Activated T-cell treated with anti-CD3 and anti-CD28 coated beads, Interleukin-2, amount 50 U/mL, for 1 hour (primary cell): Measurements from ENCODE around the gene AMBRA1.

Experiments
- DNase-seq: peaks from one replicate; pipeline ENCODE4 v3.0.0-alpha.2; 2020

Gene AMBRA1

DNA sequence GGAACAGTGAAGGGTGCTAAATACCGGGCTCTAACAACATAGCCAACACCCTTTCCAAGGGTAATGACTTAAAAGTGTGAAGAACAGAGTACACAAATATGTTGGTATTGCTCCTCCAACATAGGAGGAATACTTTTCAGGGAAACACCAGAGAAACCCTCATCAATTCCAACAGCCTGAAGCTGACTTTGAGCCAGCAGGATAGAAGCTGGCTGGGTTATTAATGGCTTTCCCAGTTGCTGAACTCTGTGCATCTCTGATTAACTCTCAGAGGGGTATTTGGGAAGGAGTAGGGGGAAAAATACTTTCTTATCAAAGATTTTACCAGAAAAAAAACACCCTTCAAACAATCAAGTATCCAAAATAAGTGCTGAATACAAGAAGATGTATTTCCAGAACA, 95.6 kb downstream of the AMBRA1 start:
- no peak for DNase-seq

DNA sequence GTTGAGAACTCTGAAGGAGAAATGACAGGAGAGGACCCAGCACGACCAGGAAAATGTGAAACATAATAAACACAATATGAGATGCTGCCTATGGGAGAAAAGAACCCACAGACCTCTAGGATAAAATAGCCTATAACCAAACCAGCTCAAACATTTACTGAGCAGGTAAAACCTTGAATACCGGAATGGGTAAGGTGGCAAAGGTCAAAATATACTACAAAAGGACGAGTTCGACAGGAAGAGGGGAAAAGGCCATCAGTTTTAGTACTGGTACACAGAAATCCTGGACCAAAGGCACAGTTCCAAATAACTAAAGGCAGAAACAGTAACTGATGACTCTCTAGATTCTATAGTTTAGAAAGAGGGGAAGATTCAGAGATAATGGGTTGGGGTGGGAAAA, 96.3 kb downstream of the AMBRA1 start:
- DNase-seq: no peak

DNA sequence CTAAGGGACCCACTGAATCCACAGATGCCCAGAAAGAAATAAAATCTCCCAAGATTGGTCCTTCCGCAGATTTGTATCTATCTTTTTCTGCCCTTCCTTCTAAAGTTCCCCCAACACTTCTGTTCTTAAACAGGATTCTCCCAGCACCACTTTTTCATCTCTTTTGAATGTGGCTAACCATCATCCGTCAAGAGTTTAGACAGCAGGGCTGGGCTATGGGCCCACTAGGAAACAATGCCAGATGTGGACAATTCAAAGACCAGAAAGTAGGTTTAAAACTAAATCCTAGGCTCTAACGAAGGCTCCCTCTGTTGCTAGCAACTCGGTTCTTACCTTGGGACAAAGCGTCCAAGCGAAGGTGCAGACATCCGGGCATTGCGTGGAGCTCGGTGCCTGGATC, 100.0 kb downstream of the AMBRA1 start:
- no peak for DNase-seq

DNA sequence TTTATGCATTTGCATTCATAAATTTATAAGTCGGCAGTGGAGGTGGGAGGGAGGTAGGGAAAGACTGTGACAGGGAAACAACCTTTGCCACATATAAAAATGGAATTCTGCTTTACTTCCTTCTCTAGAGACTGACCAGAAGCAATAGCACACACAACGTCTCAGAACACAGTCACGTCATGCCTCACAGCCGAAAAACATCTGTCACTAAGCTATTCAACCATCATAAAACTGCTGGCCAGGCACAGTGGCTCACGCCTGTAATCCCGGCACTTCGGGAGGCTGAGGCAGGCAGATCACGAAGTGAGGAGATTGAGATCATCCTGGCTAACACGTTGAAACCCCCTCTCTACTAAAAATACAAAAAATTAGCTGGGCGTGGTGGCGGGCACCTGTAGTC, 101.3 kb downstream of the AMBRA1 start:
- no peak for DNase-seq

DNA sequence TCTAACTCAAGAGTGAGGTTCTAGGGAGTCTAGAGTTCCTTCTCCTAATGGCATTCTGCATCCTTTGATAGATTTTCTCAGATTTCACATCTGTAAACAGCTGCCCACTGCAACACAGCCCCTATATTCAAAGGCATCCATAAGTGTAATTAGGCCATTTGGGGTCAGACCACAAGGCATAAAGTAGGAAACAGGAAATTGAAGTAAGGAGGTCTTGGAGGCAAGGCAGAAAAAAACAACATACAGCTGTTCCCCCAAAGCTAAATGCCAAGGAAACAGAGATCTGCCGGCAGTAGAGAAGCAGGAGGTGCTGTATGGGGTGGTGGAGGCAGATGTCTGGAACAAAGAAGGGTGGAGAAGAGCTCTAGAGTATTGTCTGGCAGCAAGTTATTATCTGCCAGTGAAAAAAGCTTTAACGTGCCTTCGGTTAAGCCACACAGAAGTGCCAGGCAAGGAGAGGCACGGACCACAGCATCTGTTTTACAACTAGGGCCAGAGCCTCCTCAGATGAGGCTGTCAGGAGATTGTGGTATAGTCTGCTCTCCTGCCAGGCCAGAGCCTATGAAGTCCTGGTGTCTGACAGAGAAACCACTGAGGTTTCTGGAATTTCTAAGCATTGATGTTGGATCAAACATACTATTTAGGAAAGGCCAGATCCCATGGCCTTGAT, 102.0 kb downstream of the AMBRA1 start:
- no peak for DNase-seq

DNA sequence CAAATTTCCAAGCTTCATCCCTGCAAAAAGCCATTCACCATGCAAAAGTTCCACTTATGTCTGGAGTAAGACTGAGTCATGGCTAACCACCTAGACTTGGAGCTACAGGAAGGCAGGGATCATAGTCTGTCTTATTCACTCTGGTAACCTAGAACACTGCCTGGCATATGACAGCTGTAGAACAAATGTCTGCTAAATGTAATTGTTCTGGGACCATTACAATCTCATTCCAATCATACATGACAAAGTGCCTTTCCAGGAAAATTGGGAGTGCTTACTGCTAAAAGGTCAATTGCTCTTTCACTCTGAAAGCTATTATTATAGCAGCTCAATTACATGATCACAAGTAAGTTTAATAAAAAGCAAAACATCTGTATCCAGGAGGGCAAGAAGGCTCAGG, 103.2 kb downstream of the AMBRA1 start:
- no peak for DNase-seq

DNA sequence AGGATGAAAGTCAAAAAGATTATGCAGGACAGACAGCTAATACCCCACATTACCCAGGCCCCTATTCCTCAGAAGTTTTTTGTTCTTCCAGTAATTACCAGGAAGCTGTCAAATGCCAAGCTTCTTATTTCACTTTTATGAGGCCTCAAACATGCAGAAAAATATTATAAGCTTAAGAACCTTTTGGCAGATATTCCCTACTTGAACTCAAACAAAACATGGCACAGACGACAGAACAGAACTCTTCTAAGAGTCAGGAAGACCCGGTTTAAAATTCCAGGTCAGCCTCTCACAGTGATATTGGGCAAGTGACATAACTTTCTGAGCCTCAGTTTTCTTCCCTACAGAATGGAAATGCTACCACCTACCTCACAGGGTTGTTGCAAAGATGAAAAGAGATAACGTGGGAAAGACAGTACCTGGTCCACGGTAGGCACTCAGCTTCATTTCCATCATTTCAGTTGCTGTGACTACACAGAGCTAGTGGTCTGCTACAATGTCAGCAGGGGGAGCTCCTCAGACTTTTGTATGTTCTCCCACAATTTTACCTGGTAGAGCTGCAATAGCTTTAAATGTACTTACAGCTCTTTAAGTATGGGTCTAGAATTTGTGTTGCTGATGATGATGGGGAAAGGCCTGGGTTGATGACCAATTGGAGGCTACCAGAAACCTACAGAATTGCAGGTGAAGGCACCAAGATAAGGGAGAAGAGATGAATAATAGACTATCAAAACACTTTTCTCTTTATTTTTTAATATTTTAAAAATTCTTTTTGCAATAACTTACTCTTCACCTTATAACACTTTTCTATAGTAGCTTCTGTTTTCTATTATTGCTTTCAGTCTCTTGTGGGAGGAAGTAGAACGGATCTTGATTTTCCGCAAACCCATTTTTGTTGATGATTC, 103.9 kb downstream of the AMBRA1 start:
- no peak for DNase-seq

DNA sequence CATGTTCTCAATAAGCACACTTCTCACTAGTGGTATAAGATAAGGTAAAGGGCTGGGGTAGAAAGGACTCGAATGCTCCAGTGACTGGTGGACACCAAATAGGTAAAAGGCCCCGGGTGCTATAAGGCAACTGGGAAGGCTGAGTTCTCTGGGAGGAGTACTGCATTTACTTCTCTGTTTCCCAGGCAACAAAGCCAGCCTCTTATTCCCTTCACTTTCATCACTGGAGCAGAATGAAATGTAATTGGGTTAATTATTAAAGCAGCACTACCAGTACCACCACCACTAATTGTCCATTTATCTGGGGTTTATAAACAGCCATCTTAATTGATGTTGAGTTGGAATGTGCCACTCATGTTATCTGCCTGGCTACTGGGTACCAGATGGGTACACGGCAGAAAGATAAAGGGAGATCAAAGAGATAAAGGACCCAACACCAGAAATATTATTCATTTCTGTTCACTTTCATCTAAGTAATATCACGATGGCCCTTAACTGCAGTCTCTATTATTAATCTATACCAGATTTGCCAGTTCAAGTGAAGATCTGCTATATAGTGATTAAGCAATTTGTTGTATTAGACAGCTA, 107.9 kb downstream of the AMBRA1 start:
- DNase-seq: no peak

DNA sequence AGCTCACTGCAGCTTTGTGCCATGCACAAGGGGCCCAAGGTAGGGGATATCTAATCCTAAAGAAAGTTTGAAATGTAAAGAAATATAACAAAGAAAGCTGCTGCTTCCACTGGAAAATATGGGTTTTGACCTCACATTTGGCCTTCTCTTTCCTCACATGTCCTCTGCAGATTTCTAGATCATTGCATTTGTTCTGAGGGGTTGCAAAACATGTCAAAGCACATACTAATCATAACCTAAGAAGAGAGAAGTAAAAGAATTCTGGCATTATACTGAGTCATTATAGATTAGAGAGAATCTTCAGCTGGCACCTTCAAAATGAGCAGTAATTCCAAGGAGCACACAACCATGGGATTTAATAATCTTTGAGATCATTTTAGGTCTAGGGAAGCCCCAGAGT, 109.7 kb downstream of the AMBRA1 start:
- DNase-seq: no peak

DNA sequence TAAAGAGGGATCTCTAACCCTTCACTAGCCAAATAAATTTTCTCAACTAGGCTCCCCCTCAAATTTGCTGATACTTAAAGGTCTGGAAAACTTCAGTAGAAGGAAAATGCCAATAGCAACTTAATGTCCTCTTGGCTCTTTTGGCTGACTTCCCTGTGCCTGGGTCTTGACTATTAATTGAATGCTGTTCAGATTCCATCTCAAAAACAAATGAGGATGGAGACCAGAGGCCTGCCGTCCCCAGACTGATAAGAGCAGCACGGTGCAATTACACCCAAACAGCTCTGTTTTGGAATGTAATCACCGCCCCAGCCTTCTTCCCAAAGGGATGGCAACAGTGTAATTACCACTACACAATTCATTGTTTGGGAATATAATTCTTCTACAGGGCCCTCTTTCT, 112.9 kb downstream of the AMBRA1 start:
- DNase-seq: no peak

DNA sequence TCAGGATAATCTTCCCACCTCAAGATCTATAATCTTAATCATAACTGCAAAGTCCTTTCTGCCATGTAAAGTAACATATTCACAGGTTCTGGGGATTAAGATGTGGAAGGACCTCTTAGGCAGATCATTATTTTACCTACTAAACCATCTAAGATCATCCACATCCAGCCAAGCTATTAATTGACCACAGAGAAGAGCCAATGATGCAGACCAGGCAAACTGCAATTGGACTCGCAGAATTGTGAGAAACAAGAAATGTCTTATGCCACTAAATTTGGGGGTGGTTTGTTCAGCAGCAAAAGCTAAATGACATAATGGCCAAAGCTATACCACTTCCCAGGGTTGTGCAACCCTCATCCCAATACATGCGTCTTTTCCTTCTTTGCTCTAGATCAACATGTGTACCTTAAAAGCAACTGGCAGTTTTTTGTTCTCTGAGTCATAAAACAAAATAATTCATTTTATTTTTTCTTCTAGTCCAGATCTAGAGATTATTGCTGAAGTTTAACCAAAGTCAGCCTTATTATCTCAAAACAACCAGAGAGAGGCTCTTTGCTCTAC, 113.6 kb downstream of the AMBRA1 start:
- DNase-seq: no peak

DNA sequence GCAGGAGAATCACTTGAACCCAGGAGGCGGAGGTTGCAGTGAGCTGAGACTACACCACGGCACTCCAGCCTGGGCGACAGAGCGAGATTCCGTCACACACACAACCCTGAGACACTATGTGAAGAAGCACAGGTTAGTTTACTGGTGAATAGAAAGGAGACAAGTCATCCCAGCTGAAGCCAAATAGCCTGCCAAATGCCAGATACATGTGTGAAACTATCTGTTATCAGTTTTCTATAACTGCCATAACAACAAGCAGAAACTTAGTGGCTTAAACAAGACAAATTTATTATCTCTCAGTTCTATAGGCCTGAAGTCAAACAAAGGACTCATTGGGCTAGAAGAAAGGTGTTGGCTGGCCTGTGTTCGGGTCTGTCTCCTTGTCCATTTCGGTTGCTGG, 114.2 kb downstream of the AMBRA1 start:
- DNase-seq: no peak

DNA sequence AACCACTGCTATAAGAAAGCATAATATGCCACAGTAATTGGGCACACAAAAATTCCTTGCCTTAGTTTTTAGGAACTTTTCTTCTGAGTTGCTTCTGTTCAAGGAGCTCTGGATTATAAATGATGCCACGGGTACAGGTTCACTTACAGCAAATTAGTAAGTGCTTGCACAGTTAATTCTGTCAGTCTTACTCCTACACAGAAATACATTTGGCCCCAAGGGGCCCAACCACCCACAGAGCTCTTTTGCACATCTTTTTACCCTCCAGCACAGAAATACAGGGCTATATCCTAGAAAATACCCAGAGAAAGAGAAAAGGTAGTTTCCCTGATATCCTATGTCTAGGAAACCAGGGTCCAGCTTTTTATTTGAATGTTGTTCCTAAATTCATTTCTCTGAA, 115.6 kb downstream of the AMBRA1 start:
- no peak for DNase-seq

DNA sequence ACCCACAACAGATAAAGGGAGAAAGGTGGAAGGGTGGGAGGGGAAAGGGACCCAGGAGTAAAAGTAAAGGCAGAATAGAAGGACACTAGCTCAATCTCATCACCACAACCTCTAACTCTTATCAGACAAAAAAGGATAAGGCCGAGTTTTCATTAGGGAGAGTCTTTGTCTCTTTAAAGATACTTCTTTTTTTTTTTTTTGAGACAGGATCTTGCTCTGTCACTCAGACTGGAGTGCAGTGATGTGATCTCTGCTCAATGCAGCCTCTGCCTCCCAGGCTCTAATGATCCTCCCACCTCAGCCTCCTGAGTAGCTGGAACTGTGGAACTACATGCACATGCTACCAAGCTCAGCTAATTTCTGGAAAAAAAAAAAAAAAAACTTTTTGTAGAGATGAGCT, 116.7 kb downstream of the AMBRA1 start:
- DNase-seq: no peak

DNA sequence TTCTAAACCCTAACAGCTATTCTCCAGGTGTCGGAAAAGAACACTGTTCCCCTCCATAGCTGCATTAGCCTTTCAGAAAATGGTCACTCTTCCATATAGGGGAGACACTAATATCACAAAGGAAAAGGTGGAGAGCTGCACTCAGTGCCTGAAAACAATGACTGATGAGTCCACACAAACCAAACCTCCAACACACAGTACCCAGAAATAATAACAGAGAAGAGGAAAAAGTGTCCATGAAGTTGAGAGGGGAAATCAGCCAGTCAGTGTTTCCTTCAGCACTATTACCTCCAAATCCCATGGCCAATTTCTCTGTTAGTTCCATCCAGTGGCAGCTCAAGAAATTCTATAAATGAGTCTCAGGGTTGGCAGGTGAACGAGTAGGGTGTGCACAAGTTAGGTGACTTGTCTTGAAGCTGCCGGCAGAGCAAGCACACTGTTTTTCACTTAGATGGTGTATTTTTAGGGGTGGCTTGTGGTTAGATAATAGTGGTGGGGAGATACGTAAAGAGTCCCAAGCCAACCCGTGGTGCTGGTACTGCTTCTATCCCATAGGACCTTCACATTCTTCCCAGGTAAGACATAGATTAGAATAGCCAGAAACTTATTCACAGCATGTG, 117.8 kb downstream of the AMBRA1 start:
- DNase-seq: no peak

DNA sequence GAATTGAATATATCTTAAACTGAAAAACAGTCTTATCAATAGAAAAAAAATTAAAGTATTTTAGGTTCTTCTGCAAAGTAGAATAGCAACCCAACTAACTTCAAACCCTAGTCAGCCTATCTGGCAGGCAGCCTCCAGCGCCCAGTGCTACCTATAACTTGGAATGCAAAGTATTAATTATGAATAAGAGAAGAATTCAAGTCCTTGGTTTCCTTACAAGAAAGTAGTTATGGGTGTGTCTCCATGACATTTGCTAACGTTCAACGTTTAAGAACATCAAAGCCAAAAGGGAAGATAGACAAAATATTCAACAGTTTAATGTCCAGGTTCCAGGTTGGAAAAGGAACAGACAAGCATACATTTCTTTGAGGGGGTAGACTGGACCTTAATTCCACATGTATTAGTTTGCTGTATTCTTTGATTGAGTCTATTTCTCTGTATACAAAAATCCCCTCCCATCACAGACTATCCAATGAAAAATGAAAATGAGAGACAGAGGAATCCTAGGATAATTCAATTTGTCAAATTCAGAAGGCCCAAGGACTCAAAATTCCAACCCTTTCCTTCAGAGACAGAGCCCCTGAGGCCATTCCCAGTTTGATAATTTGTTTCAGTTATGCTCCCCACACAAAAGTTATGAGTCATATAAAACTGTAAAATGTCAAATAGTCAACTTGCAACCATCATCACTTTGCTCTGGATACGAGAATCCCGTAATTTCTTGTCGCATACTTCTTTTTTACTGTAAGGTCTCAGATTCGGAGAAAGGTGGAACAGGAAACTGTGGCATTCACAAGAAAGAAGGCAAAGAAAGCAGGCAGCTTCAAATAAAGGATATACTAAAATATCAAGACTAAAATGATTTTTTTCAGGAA, 118.5 kb downstream of the AMBRA1 start:
- no peak for DNase-seq

DNA sequence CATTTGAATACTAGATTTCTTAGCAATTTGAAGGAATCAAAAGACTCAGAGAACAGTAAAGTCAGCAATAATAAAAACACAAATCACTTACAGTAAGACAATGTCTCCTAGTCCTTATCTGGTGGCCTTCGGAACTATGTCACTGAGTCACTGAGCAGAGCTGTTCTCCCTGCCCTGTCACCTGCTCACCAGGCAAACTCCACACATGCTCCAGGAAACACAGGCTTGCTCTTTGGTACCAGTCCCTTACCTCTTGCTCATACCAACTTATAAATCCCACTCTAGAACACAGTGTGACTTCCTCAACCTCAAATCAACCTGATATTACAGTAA, 121.2 kb downstream of the AMBRA1 start:
- no peak for DNase-seq

DNA sequence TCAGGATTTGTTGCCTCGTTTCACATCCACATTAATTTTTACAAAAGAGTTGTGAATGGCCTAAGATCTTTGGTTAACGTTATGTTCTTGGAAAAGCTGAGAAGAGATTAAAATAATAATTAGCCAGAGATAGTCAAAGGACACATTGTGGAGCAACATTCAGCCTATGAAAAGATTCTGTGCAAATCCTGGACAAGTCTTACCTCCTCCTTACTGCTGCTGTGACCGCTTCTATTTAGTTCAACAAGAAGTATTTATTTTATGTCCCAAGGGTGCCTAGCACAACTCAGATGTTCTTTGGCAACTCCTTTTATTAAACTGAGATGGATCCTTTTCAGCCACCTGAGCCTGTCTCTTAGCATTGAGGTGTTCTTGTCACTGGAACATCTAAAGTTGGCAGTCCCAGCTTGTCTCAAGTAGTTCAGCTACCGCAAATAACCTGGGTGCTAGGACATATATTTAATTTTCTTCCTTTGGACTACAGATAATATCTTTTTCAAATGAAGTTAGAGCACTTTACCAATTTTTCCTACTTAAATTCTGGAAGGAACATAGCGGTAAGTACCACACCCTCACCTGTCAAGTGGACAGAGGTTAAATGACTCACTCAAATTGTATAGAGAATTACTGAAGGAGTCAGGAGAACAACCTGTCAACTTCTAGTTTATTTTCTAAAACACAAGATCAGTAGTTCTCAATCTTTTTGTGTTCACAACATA, 121.7 kb downstream of the AMBRA1 start:
- no peak for DNase-seq

DNA sequence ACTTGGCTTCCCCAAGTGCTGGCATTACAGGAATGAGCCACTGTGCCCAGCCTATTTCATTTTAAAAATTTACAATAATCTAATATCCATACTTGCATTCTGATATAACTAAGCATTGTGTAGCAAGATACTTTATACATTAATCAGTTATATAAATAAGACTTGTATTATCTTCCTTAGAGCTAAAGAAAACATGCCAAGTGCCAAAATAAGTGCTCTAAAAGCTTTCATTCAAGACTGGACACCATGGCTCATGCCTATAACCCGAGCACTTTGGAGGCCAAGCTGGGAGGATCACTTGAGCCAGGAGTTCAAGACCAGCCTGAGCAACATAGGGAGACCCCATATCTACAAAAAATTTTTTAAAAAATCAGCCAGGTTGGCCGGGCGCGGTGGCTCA, 123.9 kb downstream of the AMBRA1 start:
- DNase-seq: no peak

DNA sequence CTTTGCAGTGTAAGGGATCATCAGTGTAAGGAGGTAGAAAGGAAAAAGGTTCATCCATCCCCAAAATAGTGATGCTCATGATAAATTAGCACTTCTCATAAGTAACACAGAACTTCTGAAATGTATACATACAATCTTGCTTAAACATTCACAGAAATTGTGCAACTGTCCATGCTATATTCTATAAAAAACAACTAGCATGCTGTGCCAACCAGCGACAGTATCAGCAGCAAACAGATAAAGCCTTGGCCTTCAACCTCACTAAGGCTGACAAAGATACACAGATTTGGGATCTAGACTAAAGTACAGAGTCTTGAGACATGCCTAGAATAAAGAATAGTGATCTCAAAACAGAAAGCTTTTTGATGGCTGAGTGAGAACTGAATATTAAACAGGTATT, 128.1 kb downstream of the AMBRA1 start:
- DNase-seq: no peak

DNA sequence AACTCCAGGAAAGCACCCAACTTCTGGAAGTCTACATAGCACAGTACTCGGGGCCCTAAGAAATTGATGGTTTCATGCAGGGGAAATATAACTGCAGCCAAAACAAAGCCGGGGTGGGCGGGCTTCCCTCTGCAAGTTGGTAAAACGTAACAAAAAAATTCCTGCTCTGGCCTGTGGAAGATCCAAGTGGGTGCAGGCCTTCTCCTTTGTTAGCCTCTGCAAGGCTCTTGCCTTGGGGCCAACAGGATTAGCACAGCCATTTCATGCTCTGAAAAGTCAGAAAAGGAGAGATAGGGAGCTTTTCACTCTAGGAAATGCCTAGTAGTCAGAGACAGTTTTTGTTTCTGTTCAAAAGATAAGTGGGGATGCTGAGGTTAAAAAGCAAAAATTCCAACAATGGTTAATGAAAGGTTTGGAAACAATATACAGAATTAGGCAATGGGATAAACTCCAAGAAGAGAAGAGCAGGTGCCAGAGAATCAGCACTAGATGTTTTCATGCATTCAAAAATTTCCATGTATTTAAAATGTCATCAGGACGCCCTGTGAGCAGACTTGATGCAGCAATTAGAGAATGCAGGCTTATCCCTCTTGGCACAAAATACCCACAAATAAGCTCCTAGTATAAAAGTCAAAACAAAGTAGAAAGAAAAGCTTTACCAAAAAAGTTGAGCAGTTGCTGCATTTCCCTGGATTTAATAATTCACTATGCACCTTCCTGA, 130.0 kb downstream of the AMBRA1 start:
- no peak for DNase-seq
